ENCODE data around the gene UCHL5. TPM values are rescaled to one million over a fixed set of nuclear protein-coding genes. Genes with fewer than 3 reads are reported as not detected.

Gene UCHL5
- total RNA-seq, 1 donor from 2014 or later: 27.5 TPM

DNA sequence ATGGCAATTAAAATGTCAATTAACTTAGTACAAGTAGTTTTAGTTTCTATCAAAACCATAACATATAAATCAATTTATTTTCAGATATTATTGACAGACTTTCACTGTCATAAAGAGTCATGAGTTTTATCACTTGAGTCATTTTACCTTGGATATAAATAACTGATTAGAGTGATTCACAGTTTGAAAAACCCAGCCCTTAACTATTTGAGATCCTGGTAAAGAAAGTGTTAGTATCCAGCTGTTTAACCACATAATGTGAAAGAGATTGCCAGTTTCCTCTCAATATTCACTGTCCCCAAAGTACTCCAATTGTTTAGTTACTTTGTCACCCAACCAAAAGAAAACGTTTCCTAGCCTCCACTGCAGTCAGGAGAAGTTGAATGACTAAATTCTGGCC is 91.3 kb downstream of the UCHL5 start:
- no peak for DNase-seq (ENCODE audit: low spot score)

DNA sequence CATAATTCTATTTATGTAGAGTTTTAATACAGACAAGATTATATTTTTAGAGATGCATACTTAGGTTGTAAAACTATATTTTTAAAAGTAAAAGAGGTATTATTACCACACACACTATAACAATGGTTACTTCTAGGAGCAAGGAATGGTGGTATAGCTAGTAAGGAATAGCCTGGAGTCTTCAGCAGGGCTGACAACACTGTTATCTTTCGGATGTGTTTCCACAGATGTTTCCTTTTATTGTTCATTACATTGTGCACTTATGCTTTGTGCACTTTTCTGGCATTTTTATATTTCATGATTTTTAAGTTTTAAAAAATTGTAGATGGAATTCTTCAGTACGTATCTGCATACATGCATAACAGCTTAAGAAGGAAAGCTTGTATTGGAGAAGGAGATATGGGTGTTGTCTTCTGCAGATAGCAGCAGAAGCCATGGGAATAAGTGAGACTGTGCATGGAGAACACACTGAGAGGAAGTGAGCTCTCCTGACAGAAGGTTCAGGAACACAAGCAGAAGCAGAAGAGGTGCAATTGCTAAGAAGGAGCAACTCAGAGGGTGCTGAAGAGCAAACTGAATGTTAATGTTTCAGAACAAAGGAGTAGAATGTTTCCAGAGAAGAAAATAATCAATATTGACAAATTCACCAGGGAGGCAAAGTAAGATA is 91.8 kb downstream of the UCHL5 start:
- no peak for DNase-seq (ENCODE audit: low spot score)

DNA sequence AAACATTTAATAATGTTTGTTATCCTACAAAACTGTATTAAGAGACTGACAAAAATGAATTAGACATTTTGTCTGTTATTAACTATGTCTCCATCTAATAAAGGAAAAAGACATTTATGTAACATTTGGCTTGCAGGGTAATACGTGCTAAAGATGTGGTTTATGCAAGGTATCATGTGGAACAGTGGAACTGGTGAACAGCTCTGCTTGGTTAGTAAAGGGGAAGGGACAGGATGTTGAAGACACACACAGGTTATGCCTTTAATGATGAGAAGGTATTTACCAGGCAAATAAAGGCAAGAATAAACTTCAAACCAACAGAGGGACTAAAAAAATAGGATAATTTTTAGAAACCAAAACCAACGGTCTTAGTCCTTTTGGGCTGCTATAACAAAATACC is 93.1 kb downstream of the UCHL5 start:
- DNase-seq (ENCODE audit: low spot score): no peak

DNA sequence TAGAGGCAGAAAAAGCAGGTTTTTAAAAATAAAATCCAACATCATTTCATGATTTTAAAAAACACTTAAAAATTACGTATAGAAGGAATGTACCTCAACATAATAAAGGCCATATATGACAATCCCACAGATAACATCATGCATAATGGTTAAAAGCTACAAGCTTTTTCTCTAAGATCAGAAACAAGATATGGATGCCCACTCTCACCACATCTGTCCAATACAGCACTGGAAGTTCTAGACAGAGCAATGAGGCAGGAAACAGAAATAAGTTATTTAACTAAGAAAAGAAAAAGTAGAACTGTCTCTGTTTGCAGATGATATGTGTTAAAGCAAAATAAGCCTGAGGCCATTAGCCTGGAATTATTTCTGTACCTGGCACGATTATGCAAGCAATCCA is 96.3 kb downstream of the UCHL5 start:
- DNase-seq (ENCODE audit: low spot score): no peak

Other genes with a start within 250 kb of the UCHL5 start
- gene RO60, start 252 bp upstream of the UCHL5 start, total RNA-seq: 48.4 TPM
- gene GLRX2, start 46.1 kb upstream of the UCHL5 start, total RNA-seq: 33.3 TPM
- 61.4 TPM for gene CDC73, start 62.7 kb upstream of the UCHL5 start, total RNA-seq
- gene B3GALT2, start 127.3 kb upstream of the UCHL5 start, total RNA-seq: not detected